M059J (cell line): ENCODE measurements around the gene PCNX4. TPM values are rescaled to one million over a fixed set of nuclear protein-coding genes. Genes with fewer than 3 reads are reported as not detected.

Experiments used
- DNase-seq: peaks from one replicate; pipeline ENCODE4 v3.0.0-alpha.2; 2012; ENCODE audit warnings: low read depth
- total RNA-seq: library from RNA; depleted of rRNA; stranded (reverse); fragments of >200 nt; shearing (Covaris generic); gene quantifications from 2 replicates; pipeline ENCODE4 v1.2.3, GENCODE V29; 2014

The PCNX4 gene
- total RNA-seq, 1 experiment from 2014 or later, result 85.1 TPM

DNA sequence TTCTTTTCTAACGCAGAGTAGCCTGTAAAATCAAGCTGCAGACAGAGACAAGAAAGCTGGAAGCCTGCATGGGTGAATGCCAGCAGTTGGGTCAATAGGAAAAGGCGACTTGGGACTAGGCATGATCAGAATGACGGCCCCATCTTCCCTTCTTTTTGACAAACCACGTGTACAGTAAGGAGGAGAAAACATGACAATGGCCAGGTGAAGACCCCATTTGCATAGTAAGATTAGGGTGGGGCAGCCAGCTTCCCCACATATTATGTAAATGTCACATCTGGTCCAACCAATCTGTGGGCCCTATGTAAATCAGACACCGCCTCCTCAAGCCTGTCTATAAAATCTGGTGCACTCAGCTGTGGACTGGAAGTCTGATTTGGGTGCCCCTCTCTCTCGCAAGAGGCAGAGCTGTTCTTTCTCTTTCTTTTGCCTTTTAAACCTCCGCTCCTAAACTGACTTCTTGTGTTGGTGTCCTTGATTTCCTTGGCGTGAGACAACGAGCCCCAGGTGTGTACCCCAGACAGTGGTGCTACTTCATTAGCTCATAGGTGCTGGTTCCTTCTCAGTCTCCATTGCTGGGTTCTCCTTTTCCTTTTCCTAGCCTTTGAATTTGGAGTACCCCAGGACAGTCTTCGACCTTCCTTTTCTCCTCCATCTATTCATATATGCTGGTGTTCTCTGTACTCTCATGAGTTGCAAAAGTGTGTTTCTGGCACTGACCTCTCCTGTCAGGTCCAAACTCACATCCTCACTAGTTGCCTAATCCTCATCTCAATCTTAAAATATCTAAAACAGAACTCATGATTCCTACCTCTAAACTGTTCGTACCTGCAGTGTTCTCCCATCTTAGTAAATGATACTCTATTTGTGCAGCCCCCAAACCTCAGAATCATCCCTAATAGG is 82.9 kb downstream of the PCNX4 start:
- no peak for DNase-seq

- DNase-seq, result peak; percentile 67
Observed at GRCh38 chr14:60175255-60175902, 83.7 kb downstream of the PCNX4 start.

- DNase-seq, result no peak
Observed at GRCh38 chr14:60178164-60178563, 86.4 kb downstream of the PCNX4 start.

DNA sequence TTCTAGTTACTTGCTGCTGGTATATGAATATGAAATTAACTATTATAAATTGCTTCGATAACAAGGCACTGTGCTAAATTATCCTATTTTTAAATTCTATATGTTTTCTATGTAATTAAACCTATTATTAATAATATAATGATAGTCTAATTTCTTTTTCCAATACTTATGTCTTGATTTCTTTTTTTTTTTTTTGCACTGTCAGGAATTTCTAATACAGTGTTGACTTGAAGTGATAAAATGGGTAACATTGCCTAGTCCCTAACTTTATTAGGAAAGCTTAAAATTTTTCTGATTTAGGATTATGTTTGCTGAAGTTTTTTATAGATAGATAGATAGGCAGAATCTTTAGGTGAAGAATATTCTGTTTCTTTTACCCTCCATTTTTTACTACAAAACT is 87.1 kb downstream of the PCNX4 start:
- no peak for DNase-seq

- DNase-seq, result peak; percentile 59
Observed at GRCh38 chr14:60179431-60179869, 87.7 kb downstream of the PCNX4 start.

DNA sequence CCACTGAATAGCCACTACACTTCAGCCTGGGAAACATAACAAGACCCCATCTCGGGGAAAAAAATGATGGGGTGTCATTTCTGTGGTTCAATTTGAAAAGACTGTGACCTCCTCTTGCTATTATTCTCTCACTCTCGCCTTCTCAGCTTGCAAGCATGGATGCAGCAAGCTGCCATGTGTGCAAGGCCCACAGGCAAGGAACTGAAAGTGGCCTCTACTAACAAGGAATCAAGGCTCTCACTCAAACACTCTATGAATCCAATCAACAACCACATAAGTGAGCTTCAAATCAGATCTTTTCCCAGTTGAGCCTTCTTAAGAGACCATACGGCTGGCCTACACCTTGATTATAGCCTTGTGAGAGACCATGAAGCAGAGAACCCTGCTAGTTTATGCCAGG is 91.4 kb downstream of the PCNX4 start:
- no peak for DNase-seq

- DNase-seq, result peak; percentile 24
Observed at GRCh38 chr14:60183741-60184140, 92.0 kb downstream of the PCNX4 start.

DNA sequence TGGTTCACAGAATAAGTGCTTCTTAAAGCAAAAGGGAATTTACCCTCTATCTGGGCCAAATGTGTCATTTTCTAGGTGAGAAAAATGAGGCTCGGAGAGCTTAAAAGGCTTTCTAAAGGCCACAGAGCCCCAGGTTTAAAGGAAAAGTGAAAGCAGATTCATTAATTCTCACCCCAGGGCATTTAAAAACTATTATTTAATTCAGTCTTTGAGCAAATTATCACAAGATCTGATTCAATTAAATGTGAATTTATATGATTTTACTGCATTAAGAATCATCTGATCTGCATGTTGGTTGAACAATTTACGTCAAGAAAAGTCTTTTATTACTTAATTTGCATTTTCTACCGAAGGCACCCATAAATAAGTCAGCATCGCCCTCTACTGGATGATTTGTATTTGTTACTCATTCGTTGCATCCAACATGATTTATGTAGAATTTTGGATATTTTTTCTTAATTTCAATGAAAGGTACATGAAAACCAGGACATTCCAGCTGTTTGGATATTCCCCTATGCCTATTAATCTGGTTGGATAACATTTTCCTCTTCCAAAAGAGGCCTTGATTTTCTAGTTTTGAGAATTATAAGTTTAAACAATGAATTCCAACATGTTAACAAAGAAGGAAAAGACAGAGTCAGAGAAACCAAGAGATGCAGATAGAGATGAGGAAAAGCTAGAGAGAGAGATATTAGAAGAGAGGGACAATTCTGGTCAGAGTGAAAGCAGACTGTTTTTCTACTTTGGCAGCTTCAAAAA is 92.6 kb downstream of the PCNX4 start:
- DNase-seq, result peak; percentile 73

- peak; percentile 8 for DNase-seq
Observed at GRCh38 chr14:60184905-60185555, 93.3 kb downstream of the PCNX4 start.

DNA sequence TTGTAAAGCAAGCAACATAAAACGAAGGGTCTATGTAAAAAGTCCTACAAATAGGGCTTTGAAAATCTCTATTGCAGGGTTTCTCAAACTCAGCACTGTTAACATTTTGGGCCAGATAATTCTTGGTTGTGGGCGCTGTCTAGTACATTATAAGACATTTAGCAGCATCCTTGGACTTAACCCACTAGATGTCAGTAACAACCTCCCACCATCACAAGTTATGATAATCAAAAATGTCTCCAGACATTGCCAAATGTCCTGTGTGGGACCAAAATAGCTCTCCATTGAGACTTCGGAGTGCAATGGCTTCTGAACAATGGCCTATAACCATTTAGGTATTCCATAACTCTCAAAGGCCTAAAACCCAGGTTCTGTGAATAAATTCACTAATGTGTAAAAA is 96.4 kb downstream of the PCNX4 start:
- peak; percentile 10 for DNase-seq

DNA sequence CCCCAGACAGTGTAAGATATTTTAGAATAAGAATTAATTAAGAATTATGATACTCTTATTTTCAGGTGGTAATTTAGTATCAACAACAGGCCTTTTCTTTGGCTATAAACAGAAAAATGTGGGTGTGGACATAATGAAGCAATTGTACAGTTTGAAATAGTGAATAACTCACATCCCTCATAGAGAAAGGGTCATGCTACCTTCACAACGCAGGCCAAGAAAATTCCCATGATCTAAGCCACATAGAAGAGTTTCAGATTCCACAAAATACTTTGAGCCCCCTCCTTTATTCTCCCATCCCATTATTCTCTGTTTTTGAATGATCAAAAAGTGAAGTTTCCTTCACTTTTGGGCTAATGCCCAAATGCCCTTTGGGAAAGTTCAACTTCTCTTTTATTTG is 97.0 kb downstream of the PCNX4 start:
- no peak for DNase-seq

DNA sequence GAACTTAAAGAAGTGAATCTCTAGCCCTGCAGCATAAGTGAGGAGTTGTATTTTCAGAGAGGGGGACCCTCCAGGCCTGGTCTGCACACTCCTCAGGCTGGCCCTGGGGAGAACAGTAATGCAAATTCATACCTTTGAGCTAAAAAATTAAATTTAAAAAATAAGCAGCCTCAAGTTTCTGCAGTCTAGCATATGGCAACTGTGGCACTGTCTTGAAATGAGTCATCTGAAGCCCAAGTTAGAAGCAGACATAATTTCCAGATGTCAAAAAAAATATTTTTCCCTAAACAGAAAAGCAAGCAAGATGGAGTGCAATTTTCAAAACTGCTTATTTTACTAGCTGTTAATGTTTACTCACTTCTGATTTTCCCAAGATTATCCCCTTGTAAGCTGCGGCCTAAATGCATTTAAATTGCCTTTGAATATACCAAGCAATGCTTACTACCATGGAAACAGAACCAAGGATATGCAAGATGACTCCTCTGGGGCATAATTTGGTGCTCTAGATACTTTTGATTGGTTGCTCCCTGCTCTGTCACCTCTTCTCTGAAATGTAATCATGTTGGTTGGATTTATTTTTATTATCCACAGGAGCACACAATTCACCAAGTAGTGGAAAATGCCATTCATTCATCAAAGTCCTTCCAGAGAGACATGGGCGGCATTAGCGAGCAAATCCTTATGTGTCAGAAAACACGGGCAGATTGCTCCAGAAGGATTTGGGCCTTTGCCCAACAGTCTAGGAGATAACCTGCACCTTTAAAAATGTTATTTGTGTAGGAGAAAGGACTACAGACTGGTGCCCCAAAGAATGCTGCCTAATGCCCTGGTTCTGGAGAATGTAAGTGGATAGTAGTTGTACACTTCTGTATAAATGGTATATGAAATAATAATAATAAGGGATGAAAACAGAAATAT is 98.5 kb downstream of the PCNX4 start:
- DNase-seq, result no peak

GRCh38 chr14:60195179-60195810 is 103.6 kb downstream of the PCNX4 start:
- DNase-seq, result no peak

DNA sequence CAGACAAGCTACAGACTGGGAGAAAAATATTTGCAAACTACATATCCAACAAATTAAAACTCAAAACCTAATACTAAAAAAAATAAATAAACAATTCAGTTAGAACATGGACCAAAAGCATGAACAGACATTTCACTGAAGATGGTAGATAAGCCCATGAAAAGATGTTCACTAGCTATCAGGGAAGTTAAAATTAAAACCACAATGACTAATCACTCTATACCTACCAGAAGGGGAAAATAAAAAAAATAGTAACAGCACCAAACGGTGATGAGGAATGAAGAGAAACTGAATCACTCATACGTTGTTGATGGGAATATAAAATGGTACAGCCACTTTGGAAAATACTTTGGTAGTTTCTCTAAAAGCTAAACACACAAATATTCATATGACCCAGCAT is 104.6 kb downstream of the PCNX4 start:
- peak; percentile 44 for DNase-seq

DNA sequence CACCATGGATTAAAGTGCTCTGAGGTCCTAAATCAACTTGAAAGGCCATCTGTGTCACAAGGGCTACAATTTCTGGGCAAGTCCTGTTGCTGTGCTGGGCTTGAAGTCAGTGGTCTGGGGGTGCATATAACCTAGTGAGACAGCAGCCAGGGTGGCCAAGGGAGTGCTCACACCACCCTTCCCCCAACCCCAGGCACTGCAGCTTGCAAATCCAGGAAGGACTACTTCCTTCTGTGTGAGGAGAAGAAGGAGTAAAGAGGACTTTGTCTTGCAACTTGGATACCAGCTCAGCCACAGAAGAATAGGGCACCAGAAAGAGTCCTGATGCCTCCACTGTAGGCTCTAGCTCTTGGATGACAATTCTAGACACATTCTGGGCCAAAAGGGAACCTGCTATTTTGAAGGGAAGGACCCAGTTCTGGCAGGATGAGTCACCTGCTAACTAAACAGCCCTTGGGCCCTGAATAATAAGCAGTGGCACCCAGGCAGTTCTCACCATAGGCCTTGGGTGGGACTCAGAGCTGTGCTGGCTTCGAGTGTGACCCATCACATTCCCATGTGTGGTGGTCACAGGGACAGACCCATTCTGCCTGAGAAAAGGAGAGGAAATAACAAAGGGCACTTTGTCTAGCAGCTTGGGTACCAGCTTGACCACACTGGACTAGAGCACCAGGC is 106.0 kb downstream of the PCNX4 start:
- DNase-seq, result peak; percentile 63

DNA sequence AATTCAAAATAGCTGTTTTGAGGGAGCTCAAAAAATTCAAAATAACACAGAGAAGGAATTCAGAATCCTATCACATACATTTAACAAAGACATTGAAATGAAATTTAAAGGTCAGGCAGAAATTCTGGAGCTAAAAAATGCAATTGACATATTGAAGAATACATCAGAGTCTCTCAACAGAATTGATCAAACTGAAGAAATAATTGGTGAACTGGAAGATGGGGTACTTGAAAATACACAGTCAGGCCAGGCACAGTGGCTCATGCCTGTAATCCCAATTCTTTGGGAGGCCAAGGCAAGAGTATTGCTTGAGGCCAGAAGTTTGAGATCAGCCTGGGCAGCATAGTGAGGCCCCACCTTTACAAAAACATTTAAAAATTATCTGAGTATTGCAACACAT is 107.6 kb downstream of the PCNX4 start:
- no peak for DNase-seq

DNA sequence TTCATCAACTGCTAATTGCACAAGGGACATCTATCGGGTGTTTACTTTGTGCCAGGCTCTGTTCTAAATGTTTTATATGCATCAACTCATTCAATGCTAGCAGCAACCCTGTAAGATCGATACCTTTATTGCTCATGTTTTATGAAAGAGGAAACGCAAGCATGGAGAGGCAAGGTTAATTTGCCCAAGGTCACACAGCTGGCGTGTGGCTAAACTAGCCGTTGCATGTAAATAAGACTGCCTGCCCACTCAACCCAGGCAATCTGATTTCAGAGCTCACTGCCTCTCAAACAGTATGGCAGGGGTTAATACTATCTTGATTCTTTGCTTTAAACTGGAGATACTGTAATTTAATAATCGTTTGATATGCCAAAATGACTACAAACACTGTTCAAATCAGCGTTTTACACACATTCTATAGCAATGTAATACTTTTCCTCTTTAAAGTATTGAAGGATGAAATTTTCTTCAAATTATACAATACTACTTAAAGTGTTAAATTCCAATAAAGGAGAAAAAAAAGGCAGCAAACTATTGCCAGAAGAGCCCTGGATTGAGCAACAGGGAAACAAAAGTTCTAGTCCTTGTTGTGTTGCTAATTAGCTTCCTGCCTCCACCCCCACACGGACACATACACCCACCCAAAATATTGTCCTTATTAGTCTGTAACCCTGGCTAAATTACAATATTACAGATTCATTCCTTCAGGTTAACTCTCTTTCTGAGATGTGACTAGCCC is 112.5 kb downstream of the PCNX4 start:
- no peak for DNase-seq

GRCh38 chr14:60204843-60205774 is 113.4 kb downstream of the PCNX4 start:
- no peak for DNase-seq
